UCSD-AML1 (cell line): ENCODE results near the gene TYMP.
A peak's percentile ranks its signal among the peaks of the same experiment; 100 is the strongest.

Experiments used
- DNase-seq: peaks from one replicate; lab custom pipeline; 2025; ENCODE audit not compliant: unreplicated experiment; lab: John Stamatoyannopoulos, UW

TYMP gene

DNA sequence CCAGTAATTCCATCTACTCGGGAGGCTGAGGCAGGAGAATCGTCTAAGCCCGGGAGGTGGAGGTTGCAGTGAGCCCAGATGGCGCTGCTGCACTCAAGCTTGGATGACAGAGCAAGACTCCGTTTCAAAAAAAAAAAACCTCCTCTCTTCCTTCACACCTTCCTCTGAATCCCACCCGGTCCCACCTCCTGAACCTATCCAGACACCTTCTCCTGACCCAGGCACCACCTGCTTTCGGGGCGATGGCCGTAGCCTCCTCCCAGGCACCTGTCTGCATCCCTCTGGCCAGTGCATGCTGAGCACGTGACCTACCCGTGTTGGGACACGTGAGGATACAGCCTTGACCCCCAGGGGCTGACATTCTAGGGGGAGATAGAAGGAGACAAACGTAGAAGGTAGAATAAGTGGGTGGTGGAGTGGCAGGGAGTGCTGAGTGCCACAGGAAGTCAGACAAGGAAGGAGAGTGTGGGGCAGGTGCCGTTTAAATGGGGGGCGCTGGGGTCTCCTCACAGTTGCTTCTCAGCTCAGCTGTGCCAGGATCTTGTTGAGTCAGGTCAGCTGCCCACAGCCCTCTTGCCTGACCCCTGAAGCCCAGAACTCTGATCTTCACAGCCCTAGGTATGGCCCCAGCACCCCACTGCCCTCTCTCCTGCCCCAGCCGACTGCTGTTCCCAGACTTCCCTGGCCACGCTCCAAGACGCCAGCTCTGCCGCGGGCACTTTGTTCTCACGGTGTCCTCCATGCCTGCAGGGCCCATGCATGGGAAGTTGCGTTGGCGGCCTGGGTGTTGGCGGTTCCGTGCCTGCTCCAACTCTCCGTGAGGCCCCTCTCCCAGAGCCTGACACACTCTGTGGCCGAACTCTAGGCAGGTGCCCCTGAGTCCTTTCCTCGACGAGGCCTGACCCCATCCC is 44.3 kb downstream of the TYMP start:
- DNase-seq = no peak

DNA sequence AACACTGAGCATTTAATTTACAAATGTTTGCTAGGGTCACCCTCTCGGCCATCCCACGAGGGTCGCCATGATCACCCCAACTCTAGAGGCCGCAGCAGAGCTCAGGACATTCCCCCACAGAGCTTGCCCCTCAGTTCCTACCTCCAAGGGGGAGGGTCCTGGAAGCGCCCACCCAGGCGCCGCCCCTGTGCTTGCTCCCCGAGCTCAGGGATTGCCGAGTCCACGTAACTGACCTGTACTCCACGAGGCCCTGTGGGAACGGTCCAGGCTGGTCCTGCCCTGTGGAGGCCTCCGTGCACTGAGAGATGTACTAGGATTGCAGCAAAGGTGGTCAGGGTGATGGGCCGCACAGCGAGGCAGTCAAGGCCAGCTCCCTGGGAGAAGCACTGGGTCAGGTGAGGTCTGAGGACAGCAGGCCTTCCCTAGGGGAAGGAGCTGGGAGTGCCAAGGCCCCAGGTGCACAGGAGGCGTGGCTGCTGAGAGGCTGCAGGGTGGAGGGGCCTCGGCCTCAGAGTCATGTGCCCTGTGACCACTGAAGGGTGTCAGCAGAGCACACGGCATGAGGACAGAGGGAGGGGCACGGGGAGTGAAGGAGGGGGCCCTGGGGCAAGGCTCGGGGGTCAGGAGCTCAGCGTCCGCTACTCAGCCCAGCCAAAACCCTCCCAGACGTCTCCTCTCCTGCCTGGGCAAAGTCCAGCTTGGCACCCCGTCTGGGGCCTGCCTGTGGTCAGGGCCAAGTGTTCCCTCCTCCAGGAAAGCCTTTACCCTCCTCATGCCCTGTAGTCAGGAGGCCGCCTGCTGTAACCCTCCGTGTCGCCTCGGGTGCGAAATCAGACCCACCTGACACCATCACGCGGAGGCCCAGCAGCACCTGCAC is 45.6 kb downstream of the TYMP start:
- DNase-seq = no peak

DNA sequence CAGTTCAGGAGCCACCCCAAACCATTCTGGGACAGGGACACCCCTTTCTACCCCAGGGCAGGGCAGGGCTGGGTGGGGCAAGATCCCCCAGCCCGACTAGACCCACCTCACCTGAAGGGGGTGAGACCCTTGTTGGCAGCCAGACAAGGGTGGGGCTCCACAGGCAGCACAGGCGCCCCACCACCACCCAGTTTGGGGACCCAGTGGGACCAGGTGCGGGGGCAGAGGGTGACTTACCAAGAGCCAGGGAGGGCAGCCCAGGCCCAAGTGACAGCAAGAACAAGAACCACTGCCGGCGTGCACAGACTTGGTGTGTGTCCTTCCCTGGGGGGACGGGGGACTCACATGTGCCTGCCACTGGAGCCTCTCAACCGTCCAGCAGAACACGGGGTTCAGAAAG is 46.3 kb downstream of the TYMP start:
- no peak for DNase-seq

DNA sequence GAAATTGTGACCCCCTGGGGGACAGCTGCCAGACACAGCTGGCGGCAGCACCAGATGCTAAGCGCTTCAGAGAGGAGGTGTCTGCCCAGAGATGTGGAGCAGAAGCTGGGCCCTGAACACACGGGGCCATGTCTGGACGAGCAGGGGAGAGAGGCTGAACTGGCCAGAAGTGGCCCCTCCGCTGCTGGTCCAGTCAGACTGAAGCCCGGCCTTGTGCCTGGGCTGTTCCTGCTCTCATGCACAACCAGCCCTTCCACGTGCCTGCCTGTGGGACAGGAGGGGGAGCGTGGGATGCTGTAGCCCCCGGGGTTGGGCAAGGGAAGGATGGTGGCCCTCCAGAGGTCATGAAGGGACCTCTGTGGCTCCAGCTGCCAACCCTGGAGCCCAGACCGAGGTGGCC is 46.7 kb downstream of the TYMP start:
- DNase-seq = no peak

DNA sequence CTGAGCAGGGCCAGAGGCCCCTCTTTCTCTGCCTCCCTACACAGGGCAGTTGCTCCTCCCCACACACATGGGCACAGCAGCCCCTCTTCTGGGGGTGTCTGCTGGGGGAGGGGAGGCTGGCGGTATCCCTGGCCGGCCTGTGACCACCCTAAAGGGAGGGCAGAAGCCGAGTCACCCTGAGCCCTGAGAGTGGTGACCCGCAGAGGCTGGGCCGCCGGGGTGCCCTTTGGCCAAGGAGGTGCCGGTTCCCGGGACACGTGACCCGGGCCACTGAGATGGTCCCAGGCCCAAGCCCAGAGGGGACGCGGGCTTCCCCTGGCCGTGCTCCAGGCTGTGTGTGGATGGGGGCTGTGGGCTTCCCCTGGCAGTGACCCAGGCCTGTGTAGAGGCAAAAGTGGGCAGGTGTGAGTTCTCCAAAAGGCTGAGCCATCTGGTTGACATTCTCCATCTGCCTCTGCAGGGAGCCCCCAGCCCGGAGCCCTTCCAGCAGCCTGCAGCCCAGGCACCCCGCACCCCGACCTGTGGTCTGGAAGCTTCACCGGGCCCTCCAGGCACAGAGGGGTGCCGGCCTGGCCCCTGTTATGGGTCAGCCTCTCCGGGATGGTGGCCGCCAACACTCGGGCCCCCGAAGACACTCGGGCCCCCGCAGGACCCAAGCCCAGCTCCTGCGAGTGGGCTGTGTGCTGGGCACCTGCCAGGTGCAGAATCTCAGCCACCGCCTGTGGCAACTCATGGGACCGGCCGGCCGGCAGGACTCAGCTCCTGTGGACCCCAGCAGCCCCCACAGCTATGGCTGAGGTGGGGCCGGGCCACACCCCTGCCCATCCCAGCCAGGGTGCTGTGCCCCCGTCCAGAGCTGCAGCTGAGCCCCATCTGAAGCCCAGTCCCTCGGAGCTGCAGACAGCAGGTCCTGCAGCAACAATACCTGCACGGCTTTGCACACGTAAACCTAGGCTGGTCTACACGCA is 47.4 kb downstream of the TYMP start:
- DNase-seq = no peak

DNA sequence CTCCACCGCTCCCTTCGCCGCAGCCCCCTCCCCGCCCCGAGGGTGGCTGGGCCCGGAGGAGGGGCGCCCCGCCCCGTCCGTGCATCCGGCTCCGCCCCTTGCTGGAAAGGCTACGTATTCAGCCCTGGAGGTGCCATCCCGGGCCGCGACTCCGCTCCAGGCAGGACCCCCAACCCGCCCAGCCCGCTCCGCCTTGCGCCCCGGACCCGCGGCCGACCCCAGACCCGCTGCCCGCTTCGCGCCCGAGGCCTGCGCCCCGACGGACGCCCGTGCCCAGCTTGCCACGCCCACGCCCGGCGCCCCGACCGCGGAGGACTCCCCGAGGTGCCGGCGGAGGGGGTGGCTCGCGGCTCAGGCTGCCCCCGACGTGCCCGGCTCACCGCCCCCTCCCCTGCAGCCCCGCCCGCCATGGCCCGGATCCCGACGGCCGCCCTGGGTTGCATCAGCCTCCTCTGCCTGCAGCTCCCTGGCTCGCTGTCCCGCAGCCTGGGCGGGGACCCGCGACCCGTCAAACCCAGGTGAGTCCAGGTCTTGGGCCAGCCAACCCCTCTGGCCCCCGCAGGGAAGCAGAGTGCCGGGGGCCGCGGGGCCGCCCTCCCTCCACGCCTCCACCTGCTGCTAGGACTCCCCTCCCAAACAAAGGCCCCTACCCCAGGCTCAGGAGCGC is 48.2 kb downstream of the TYMP start, which contains the start of gene ADM2:
Gene ADM2, plus strand, starts transcription at position 104 of the 667 bp plus-strand sequence. Its CDS starts 305 bp downstream, at position 409.
- DNase-seq = peak; percentile 66

DNA sequence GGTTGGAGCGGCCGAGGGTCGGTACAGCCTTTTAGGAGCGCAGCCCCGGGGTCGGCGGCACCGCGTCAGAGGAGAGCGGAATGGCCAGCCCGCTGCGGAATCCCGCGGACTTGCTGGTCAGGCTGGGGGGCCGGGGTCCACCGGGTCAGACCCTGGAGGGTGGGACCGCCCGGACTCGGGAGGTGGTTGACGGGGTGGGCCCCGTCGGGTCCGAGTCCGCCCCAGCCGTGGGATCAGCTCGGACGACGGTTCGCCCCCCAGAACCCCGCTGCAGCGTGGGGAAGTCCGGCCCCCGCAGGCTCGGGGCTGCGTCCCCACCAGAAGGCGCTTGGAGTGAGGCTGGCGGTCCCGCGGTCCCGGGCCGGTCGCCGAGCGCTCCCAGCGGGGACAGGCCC is 48.8 kb downstream of the TYMP start:
- no peak for DNase-seq

DNA sequence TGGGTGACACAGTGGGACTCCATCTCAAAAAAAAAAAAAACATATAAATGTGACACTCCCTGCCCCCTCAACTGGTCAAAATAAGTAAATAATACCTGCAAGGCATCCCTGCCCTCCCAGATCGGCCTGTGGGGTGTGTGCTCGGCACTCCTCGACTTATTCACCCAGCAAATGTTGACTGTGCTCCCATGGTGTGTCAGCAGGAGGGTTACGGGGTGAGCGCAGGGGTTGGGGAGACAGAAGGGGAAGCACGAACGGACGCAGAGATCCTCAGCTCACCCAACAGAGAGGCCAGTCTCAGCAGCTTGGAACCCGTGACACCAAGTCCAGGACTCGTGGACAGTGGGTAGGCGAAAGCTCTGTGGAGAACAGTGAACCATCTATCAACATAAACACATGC is 50.1 kb downstream of the TYMP start:
- no peak for DNase-seq

DNA sequence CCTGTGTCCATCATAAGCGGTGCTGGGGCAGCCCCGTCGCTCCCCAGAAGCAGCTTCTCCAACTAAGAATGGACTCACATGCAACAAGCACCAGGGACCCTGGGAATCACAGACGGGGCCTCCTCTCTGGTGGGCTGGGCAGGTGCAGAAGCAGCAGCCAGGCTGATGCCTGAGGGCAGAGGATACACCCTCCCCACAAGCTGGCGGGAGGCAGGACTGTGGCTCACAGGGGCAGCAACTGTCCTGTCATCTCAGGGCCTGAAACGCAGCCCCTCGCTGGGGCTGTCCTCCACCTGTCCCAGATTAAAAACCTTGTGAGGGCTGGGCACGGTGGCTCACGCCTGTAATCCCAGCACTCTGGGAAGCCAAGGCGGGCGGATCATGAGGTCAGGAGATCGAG is 51.9 kb downstream of the TYMP start:
- DNase-seq = no peak

DNA sequence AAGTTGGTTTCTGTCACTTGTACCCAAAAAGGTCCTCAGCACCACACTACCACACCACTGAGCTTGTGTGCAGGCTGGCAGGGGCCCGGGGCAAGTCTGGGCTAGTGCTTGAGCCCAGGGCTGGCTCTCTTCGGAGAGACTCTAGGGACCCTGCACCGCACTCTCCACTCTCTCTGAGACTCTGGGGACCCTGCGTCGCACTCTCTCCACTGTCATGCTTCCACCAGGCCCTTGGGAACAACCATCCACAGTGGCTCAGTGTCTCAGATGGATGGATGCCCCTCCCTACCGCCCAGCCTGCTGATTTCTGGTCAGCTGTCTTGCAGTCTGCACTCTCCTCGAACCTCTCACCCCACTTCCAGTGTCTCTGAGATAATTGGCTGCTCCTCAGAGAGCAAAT is 52.9 kb downstream of the TYMP start:
- no peak for DNase-seq
